Endothelial cell of umbilical vein (primary cell): ENCODE results near the gene STKLD1. TPM values are rescaled to one million over a fixed set of nuclear protein-coding genes. Genes with fewer than 3 reads are reported as not detected.

Source experiments
- BruUV-seq: library from RNA; stranded (reverse); fragments of 400-500 nt; replicated peaks from 2 replicates; lab custom pipeline; 2021; lab: Mats Ljungman, UMichigan
- CTCF ChIA-PET: fragments of 300-600, 350-600 bp; sonication (Branson Sonifier 250); formaldehyde crosslinking; loops from one replicate; lab custom pipeline; 2021; ENCODE audit warnings: antibody characterized with exemption, inconsistent platforms; lab: Charles Lee
- POLR2A ChIA-PET: fragments of 300-600, 350-600 bp; sonication (Branson Sonifier 250); formaldehyde crosslinking; loops from one replicate; lab custom pipeline; 2021; ENCODE audit warnings: antibody characterized with exemption, inconsistent platforms; lab: Charles Lee
- DNase-seq: peaks from one replicate; pipeline ENCODE4 v3.0.0-alpha.2; 2011; ENCODE audit warnings: low read depth, low spot score
- FAIRE-seq: peaks from 2 replicates; lab custom pipeline; 2011; peaks lifted over from hg19 to GRCh38; lab: Jason Lieb, UNC
- H2AFZ ChIP-seq: 2 replicates; pipeline ENCODE4 v1.6.0; 2012; ENCODE audit warnings: low read depth, low read length, control low read depth, inconsistent platforms
- H3K27ac ChIP-seq: 2 replicates; pipeline ENCODE4 v1.5.1; 2011; ENCODE audit warnings: low read depth, mild to moderate bottlenecking, control low read depth, low read length, moderate library complexity; ENCODE audit not compliant: insufficient read depth
- H3K27me3 ChIP-seq, 2 experiments: 2 replicates each; pipeline versions ENCODE4 v1.6.0 to v1.6.1; 2011; ENCODE audit warnings: low read length in 2 of 2, mixed read lengths in 1 of 2; ENCODE audit not compliant: control insufficient read depth in 2 of 2, insufficient read depth in 2 of 2
- H3K36me3 ChIP-seq, 2 experiments: 2 replicates in 1 of 2; 3 replicates in 1 of 2; pipeline ENCODE4 v1.5.1; 2011; ENCODE audit warnings: low read length in 2 of 2, mild to moderate bottlenecking in 1 of 2, moderate library complexity in 1 of 2; ENCODE audit not compliant: control insufficient read depth in 2 of 2, insufficient read depth in 2 of 2; ENCODE audit errors: extremely low read depth in 1 of 2
- H3K4me1 ChIP-seq: 3 replicates; pipeline ENCODE4 v1.5.1; 2011; ENCODE audit warnings: mild to moderate bottlenecking, low read length; ENCODE audit not compliant: control insufficient read depth, insufficient read depth; ENCODE audit errors: extremely low read depth
- H3K4me2 ChIP-seq: 2 replicates; pipeline ENCODE4 v1.6.1; 2011; ENCODE audit warnings: low read length, control low read depth, mixed read lengths; ENCODE audit not compliant: insufficient read depth
- H3K4me3 ChIP-seq, 3 experiments: fragments of 200-600 bp in 1 of 3; sonication (generic), shearing (Covaris generic) in 1 of 3; replicated peaks in 1 of 3; 2 replicates each; pipeline ENCODE4 v1.5.1; 2011 to 2016; ENCODE audit warnings: control low read depth in 3 of 3, low read length in 3 of 3, mild to moderate bottlenecking in 2 of 3, inconsistent platforms in 1 of 3, low read depth in 1 of 3, moderate library complexity in 1 of 3; ENCODE audit not compliant: insufficient read depth in 1 of 3
- H3K79me2 ChIP-seq: 2 replicates; pipeline ENCODE4 v1.6.0; 2012; ENCODE audit warnings: low read length, inconsistent platforms; ENCODE audit not compliant: control insufficient read depth, insufficient read depth
- H3K9ac ChIP-seq: replicated peaks from 2 replicates; pipeline ENCODE3; 2011; ENCODE audit warnings: low read length, control low read depth; ENCODE audit not compliant: insufficient read depth; ENCODE audit errors: extremely low read depth
- H3K9me1 ChIP-seq: replicated peaks from 3 replicates; pipeline ENCODE4 v1.6.0; 2011; ENCODE audit warnings: mild to moderate bottlenecking, low read length; ENCODE audit not compliant: control insufficient read depth, insufficient read depth; ENCODE audit errors: extremely low read depth
- H3K9me3 ChIP-seq: replicated peaks from 2 replicates; pipeline ENCODE4 v1.5.1; 2012; ENCODE audit warnings: low read length, inconsistent platforms; ENCODE audit not compliant: control insufficient read depth, insufficient read depth
- H4K20me1 ChIP-seq: replicated peaks from 2 replicates; pipeline ENCODE3; 2011; ENCODE audit warnings: mild to moderate bottlenecking, low read length; ENCODE audit not compliant: control insufficient read depth, insufficient read depth; ENCODE audit errors: extremely low read depth
- EZH2 ChIP-seq: IDR thresholded peaks from 2 replicates; pipeline ENCODE4 v1.6.1; 2012; ENCODE audit warnings: borderline replicate concordance, low read depth, mild to moderate bottlenecking, moderate library complexity, low read length, inconsistent platforms; ENCODE audit not compliant: severe bottlenecking
- FOS ChIP-seq: IDR thresholded peaks from 2 replicates; pipeline ENCODE4 v1.6.1; 2011; ENCODE audit warnings: mild to moderate bottlenecking, low read length, moderate library complexity, borderline replicate concordance; ENCODE audit not compliant: insufficient read depth
- GATA2 ChIP-seq: IDR thresholded peaks from 2 replicates; pipeline ENCODE4 v1.7.0; 2011; ENCODE audit warnings: low read depth, mild to moderate bottlenecking, moderate library complexity, mixed read lengths, low read length; ENCODE audit not compliant: insufficient read length, insufficient read depth
- JUN ChIP-seq: IDR thresholded peaks from 2 replicates; pipeline ENCODE4 v1.6.1; 2011; ENCODE audit warnings: borderline replicate concordance, low read depth; ENCODE audit not compliant: insufficient read length, insufficient read depth
- MAX ChIP-seq: IDR thresholded peaks from 2 replicates; pipeline ENCODE4 v1.6.1; 2011; ENCODE audit not compliant: insufficient read depth, insufficient read length
- MYC ChIP-seq: IDR thresholded peaks from one replicate; pipeline ENCODE4 v1.6.1; 2011; ENCODE audit warnings: mild to moderate bottlenecking, low read depth, low read length
- POLR2A ChIP-seq: IDR thresholded peaks from 2 replicates; pipeline ENCODE4 v1.6.1; 2012; ENCODE audit warnings: low read depth, mild to moderate bottlenecking, control low read depth, low read length
- POLR2AphosphoS5 ChIP-seq: IDR thresholded peaks from 2 replicates; pipeline ENCODE4 v1.6.1; 2012; ENCODE audit warnings: low read depth, mild to moderate bottlenecking, control low read depth, low read length, moderate library complexity; ENCODE audit not compliant: insufficient read depth
- dilution Hi-C: fragments of 300-500 bp; cut with MboI; formaldehyde crosslinking; loops from one replicate; pipeline ENCODE4 v1.15.0; 2019; ENCODE audit warnings: low sequenced_read_pairs; ENCODE audit not compliant: extremely low pct_ligation_motif_present
- intact Hi-C: fragments of 100-400 bp; cut with micrococcal nuclease; formaldehyde crosslinking; loops from one replicate; pipeline ENCODE4 v1.10.0; 2022
- polyA plus RNA-seq, 4 experiments: library from polyadenylated mRNA; depleted of rRNA in 3 of 4; stranded (reverse) in 3 of 4; unstranded in 1 of 4; fragments of >200 nt; gene quantifications; 2 replicates each; pipeline versions ENCODE4 v1.2.1 to v1.2.3, GENCODE V29; 2011 to 2012; ENCODE audit warnings: missing spikeins in 1 of 4
- total RNA-seq: library from RNA; stranded (reverse); gene quantifications from 2 replicates; pipeline ENCODE4 v1.2.3, GENCODE V29; 2021
- TF ChIP-seq, protein P1 (sequence below), 2 donors: IDR thresholded peaks; 1 replicate in 1 of 2; 2 replicates in 1 of 2; pipeline ENCODE4 v1.5.1; 2011; ENCODE audit warnings: low read length in 2 of 2, mild to moderate bottlenecking in 2 of 2, moderate library complexity in 2 of 2, control low read depth in 1 of 2, inconsistent platforms in 1 of 2, low read depth in 1 of 2; ENCODE audit not compliant: insufficient read depth in 1 of 2; ENCODE audit errors: extremely low read depth in 1 of 2

STKLD1 gene
- total and polyA plus RNA-seq, 2 donors (not counting 3 experiments of a cell fraction or from before 2014, with no cell fraction given), result 0.29 to 0.77 TPM

DNA sequence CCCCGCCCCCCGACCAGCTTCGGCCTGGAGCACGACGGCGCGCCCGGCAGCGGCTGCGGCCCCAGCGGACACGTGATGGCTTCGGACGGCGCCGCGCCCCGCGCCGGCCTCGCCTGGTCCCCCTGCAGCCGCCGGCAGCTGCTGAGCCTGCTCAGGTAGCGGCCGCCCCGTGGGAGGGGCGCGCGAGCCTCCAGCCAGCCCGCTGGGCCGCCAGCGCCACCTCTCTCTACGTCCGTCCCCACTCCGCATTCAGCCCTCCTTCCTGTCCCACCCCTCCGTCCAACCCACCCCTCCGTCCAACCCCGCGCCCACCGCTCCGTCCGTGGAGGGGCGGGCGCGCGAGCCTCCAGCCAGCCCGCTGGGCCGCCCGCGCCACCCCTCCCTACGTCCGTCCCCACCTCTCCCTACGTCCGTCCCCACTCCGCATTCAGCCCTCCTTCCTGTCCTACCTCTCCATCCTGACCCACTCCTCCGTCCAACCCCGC, 52.5 kb downstream of the STKLD1 start:
- H3K9me1 ChIP-seq, result no peaks in the 10 kb centered on the region
- TF ChIP-seq, protein P1, sequence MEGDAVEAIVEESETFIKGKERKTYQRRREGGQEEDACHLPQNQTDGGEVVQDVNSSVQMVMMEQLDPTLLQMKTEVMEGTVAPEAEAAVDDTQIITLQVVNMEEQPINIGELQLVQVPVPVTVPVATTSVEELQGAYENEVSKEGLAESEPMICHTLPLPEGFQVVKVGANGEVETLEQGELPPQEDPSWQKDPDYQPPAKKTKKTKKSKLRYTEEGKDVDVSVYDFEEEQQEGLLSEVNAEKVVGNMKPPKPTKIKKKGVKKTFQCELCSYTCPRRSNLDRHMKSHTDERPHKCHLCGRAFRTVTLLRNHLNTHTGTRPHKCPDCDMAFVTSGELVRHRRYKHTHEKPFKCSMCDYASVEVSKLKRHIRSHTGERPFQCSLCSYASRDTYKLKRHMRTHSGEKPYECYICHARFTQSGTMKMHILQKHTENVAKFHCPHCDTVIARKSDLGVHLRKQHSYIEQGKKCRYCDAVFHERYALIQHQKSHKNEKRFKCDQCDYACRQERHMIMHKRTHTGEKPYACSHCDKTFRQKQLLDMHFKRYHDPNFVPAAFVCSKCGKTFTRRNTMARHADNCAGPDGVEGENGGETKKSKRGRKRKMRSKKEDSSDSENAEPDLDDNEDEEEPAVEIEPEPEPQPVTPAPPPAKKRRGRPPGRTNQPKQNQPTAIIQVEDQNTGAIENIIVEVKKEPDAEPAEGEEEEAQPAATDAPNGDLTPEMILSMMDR (IDR thresholded peaks at IDR 0.05; ENCODE audit: extremely low read depth in 1 of 2, insufficient read depth in 1 of 2, low read depth in 1 of 2, low read length in 2 of 2), result no peak
- no peak for TF ChIP-seq JUN
- no peaks in the 10 kb centered on the region for H3K4me1 ChIP-seq
- DNase-seq, result no peak
- H3K27ac ChIP-seq, result no peak overlapping the region
- H3K79me2 ChIP-seq, result no peaks in the 10 kb centered on the region
- intact Hi-C loops, result no loop called here
- BruUV-seq, result no TSS peak
- ChIA-PET POLR2A (no interaction called here), CTCF (no interaction called here)
- H3K4me3 ChIP-seq, result no peak overlapping the region
- no peaks in the 10 kb centered on the region for H3K9me3 ChIP-seq
- H2AFZ ChIP-seq, result no peak overlapping the region
- no peak for FAIRE-seq
- H3K27me3 ChIP-seq, result peaks cover 9 to 19% of the 10 kb centered on the region in 2 experiments
- no peaks in the 10 kb centered on the region for H4K20me1 ChIP-seq
- no peak overlapping the region for H3K4me2 ChIP-seq
- dilution Hi-C loops, result no loop called here
- no peaks in the 10 kb centered on the region for H3K36me3 ChIP-seq
- H3K9ac ChIP-seq, result no peak overlapping the region

DNA sequence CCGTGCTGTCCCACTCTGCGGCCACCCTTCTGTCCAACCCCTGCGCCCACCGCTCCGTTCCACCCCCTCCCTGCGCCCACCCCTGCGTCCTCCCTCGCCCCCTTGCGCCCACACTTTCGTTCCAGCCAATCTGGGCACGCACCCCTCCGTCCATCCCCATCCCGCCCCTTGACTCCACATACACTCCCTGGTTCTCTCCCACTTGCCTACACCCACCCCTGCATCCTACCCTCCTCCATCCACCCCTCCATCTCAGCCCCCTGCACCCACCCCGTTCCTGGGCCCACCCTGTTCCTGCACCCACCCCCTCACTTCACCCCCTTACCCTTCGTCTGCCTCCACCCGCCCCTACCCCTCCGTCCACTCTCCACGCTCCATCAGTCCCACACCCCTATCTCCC, 53.0 kb downstream of the STKLD1 start:
- Histone ChIP-seq H3K36me3 (no peaks in the 10 kb centered on the region), H3K4me3 (no peak overlapping the region), H3K27ac (no peak overlapping the region), H3K9me3 (no peaks in the 10 kb centered on the region), H3K79me2 (no peaks in the 10 kb centered on the region), H3K27me3 (peaks cover 9 to 19% of the 10 kb centered on the region in 2 experiments), H4K20me1 (no peaks in the 10 kb centered on the region), H3K4me1 (no peaks in the 10 kb centered on the region), H2AFZ (no peak overlapping the region), H3K4me2 (no peak overlapping the region), H3K9ac (no peak overlapping the region), H3K9me1 (no peaks in the 10 kb centered on the region)
- POLR2A ChIA-PET, result no interaction called here
- no TSS peak for BruUV-seq
- DNase-seq (no peak), FAIRE-seq (no peak)
- TF ChIP-seq GATA2 (no peak), JUN (no peak), EZH2 (no peak), MYC (no peak), MAX (no peak), FOS (no peak), POLR2A (no peak), POLR2AphosphoS5 (no peak)
- TF ChIP-seq, protein P1 (IDR thresholded peaks at IDR 0.05; ENCODE audit: extremely low read depth in 1 of 2, insufficient read depth in 1 of 2, low read depth in 1 of 2, low read length in 2 of 2), result no peak
- CTCF ChIA-PET, result no interaction called here
- dilution Hi-C loops, result no loop called here
- intact Hi-C loops, result no loop called here
